Urinary bladder (tissue), 4 donors: ENCODE results near the gene TEDC2. TPM values are rescaled to one million over a fixed set of nuclear protein-coding genes. Genes with fewer than 3 reads are reported as not detected.

Experiments used
- DNase-seq: peaks from one replicate; pipeline ENCODE4 v3.0.0-alpha.2; 2015; ENCODE audit errors: extremely low spot score
- H3K27ac ChIP-seq: one replicate; pipeline ENCODE4 v1.5.1; 2013; ENCODE audit warnings: low read depth, mild to moderate bottlenecking, moderate library complexity
- H3K36me3 ChIP-seq: one replicate; pipeline ENCODE4 v1.6.1; 2013; ENCODE audit warnings: mild to moderate bottlenecking, moderate library complexity; ENCODE audit not compliant: insufficient read depth
- H3K4me1 ChIP-seq: one replicate; pipeline ENCODE4 v1.6.1; 2013; ENCODE audit warnings: mild to moderate bottlenecking, moderate library complexity; ENCODE audit not compliant: insufficient read depth
- H3K4me3 ChIP-seq: one replicate; pipeline ENCODE4 v1.5.1; 2013; ENCODE audit warnings: low read depth, low read length
- WGBS: extraction: QIAGEN DNeasy Blood & Tissue Kit; methylation state at CpG from one replicate; pipeline ENCODE4 v1.1.7; 2013; 5-methylcytosine and 5-hydroxymethylcytosine counted together
- polyA plus RNA-seq: library from polyadenylated mRNA; stranded (reverse); fragments of 200-250 nt; gene quantifications from one replicate; pipeline ENCODE4 v1.2.3, GENCODE V29; 2013
- total RNA-seq: library from RNA; depleted of rRNA; stranded (reverse); fragments of >200 nt; gene quantifications from one replicate; pipeline ENCODE4 v1.2.3, GENCODE V29; 2014
- donor health status: healthy with polysubstance abuse.
- donor health status: healthy.

The TEDC2 gene
- total and polyA plus RNA-seq, 2 donors = 1.1 to 2.4 TPM

- Histone ChIP-seq H3K4me1 (no peaks in the 10 kb centered on the region), H3K27ac (no peak overlapping the region), H3K36me3 (no peaks in the 10 kb centered on the region), H3K4me3 (no peak overlapping the region)
- 72% methylated on average over 18 of the region's 18 CpGs for WGBS
- no peak for DNase-seq
Observed at GRCh38 chr16:2501946-2502895, 42.3 kb downstream of the TEDC2 start.

GRCh38 chr16:2505695-2506094 is 45.8 kb downstream of the TEDC2 start:
- no peak for DNase-seq
- 89% methylated on average over 14 of the region's 14 CpGs for WGBS

DNA sequence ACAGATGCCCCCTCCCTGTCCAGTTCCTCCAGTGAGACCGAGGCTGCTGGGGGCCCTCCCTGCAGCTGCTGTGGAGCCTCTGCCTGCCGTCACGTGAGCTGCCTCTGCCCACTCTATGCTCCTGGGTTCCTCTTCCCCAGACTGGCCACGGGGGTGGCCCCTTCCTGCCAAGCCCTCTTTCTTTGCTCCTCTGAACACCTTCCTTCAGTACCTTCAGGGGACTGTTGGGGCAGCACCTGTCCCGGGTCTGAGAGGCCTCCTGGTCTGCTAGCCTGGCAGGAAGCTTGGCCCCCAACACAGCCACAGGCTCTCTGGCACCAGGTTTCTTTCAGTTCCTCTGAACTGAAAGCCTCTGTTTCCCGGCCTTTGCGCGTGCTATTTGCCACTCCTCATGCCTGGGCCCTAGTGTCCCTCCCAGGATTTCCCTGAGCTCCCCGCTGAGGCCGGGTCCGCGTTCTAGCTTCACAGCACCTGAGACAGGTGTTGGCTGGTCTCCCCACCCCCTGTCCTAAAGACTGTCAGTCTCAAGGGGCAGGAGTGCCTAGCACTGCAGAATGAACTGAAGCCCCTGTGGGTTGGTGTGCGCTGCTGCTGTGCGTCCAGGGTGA is 47.2 kb downstream of the TEDC2 start:
- WGBS = 77% methylated on average over 14 of the region's 14 CpGs
- Histone ChIP-seq H3K4me3 (no peak overlapping the region), H3K27ac (no peak overlapping the region), H3K4me1 (no peaks in the 10 kb centered on the region), H3K36me3 (no peaks in the 10 kb centered on the region)
- DNase-seq = no peak

More at GRCh38 chr16:2505695-2506094, 45.8 kb downstream of the TEDC2 start:
- H3K27ac ChIP-seq = no peak overlapping the region
- no peaks in the 10 kb centered on the region for H3K4me1 ChIP-seq
- H3K4me3 ChIP-seq = no peak overlapping the region
- H3K36me3 ChIP-seq = no peaks in the 10 kb centered on the region

DNA sequence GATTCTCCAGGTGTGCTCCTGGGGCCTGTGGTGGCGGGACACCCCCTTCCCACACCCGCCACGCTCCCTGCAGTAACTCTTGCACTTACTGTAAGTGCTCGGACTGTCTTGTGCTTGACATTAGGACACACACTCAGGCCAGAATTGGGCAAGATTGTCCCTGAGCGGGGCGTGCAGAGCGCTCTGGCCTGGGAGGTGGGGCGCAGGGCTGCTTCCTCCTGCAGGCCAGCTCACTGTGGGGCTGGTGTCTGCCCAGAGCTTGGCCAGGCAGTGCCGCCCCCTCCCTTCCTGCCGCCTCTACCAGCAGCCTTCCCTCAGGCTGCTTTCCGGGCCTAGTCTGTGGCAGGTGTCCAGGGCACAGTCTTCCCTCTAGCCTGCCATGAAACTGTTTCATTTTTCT is 47.8 kb downstream of the TEDC2 start:
- WGBS = 90% methylated on average over 11 of the region's 11 CpGs
- Histone ChIP-seq H3K27ac (no peak overlapping the region), H3K4me3 (no peak overlapping the region)

GRCh38 chr16:2508722-2509400 is 49.0 kb downstream of the TEDC2 start:
- no peaks in the 10 kb centered on the region for H3K36me3 ChIP-seq
- no peaks in the 10 kb centered on the region for H3K4me1 ChIP-seq
- no peak for DNase-seq
- no peak overlapping the region for H3K4me3 ChIP-seq
- no peak overlapping the region for H3K27ac ChIP-seq
- 89% methylated on average over 18 of the region's 18 CpGs for WGBS

More for the DNA sequence above, 47.8 kb downstream of the TEDC2 start:
- DNase-seq = no peak
- Histone ChIP-seq H3K4me1 (no peaks in the 10 kb centered on the region), H3K36me3 (no peaks in the 10 kb centered on the region)

- Histone ChIP-seq H3K27ac (no peak overlapping the region), H3K36me3 (no peaks in the 10 kb centered on the region), H3K4me3 (no peak overlapping the region), H3K4me1 (no peaks in the 10 kb centered on the region)
- 41% methylated on average over 24 of the region's 24 CpGs for whole genome bisulfite sequencing
- no peak for DNase-seq
Observed at GRCh38 chr16:2511128-2511800, 51.4 kb downstream of the TEDC2 start.

DNA sequence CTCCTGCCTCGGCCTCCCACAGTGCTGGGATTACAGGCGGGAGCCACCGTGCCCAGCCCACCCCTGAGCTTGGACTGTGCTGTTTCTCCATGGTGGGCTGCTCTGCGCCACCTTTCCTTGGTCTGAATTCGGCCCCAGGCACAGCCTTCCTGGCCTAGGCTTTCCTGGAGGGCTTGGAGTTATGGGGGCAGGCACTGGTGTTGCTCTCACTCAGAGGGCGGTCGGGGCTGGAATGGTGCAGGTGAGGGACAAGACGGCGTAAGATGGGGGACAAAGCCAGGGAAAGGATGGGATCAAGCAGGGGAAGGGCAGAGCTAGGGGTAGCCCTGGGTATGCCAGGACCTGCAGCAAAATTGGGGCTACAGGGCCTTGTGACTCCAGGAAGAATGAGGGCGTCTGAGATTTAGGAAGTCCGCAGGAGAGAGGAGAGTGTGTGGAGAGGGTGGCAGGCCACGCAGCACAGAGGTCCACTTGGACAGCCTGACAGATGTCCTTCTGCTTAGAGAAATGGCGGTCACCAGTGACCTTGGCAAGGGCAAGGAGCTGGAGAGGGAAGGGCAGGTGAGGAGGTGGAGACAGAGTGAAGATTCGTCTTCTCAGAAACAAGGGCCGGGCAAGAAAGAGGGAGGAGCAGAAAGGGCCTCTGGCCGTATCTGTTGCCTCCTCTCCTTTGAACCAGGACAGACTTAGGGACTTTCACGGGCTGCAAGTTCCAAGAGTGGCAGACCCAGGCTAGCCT is 52.3 kb downstream of the TEDC2 start:
- Histone ChIP-seq H3K4me3 (no peak overlapping the region), H3K4me1 (no peaks in the 10 kb centered on the region), H3K36me3 (no peaks in the 10 kb centered on the region), H3K27ac (no peak overlapping the region)
- DNase-seq = no peak
- 90% methylated on average over 17 of the region's 17 CpGs for WGBS

DNA sequence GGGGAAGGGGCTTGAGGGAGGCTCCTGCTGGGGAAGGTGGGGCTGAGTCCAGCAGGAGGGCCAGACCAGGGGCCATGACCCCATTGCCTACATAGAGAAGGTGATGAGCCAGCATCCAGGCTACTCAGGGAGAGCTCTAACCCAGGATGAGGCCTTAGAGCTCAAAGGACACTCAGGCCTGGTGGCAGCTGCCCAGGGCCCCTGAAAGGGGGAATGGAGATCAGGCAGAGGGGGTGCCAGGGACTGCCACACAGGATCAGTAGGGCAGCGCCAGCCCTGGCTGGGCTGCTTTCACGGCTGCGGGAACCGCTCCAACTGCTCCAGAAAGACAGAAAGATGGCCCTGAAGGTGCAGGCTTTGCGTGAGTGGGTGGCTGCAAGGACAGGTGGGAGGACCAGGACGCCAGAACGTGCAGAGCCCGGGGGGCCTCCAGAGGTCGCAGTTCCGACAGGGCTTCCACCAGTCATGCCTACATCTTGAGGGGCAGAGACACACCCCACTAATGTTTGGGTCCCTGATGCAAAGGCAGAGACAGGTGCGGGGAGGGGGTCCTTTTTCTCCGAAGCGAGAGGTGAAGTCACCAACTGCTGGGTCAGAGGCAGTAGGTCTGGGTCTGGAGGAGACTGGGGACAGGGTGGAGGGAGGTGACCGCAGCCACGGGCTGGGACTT is 53.0 kb downstream of the TEDC2 start:
- 44% methylated on average over 15 of the region's 15 CpGs for WGBS
- Histone ChIP-seq H3K27ac (no peak overlapping the region), H3K36me3 (no peaks in the 10 kb centered on the region), H3K4me1 (no peaks in the 10 kb centered on the region), H3K4me3 (peak overlapping the region; percentile 7)
- no peak for DNase-seq

GRCh38 chr16:2513405-2514332 is 53.8 kb downstream of the TEDC2 start, which contains the start of gene ATP6V0C:
Gene ATP6V0C, plus strand, starts transcription at chr16:2513952. Its CDS starts 152 bp downstream, at chr16:2514104.
- Histone ChIP-seq H3K4me1 (no peaks in the 10 kb centered on the region), H3K36me3 (no peaks in the 10 kb centered on the region), H3K4me3 (peak within 1 kb of the TSS; percentile 96), H3K27ac (peak within 1 kb of the TSS; percentile 95)
- no peak for DNase-seq
- WGBS = under 1% methylated on average over 122 of the region's 122 CpGs
